HCT116 (cell line): ENCODE measurements around the gene VRK3. TPM values are rescaled to one million over a fixed set of nuclear protein-coding genes. Genes with fewer than 3 reads are reported as not detected.
A peak's percentile ranks its signal among the peaks of the same experiment; 100 is the strongest.

Experiments
- ATAC-seq: fragments of 200-7000 bp; cut with Tn5 transposase; 2 replicates; pipeline ENCODE4 v1.9.1; 2020; ENCODE audit warnings: mild to moderate bottlenecking, moderate library complexity
- BruUV-seq: library from RNA; stranded (reverse); fragments of 400-500 nt; replicated peaks from 2 replicates; lab custom pipeline; 2021; lab: Mats Ljungman, UMichigan
- CTCF ChIA-PET: fragments of 300-600 bp; sonication (Branson Sonifier 250); formaldehyde crosslinking; loops from one replicate; lab custom pipeline; 2021; ENCODE audit warnings: antibody characterized with exemption; lab: Charles Lee
- POLR2A ChIA-PET: fragments of 300-600, 350-600 bp; sonication (Branson Sonifier 250); formaldehyde crosslinking; loops from one replicate; lab custom pipeline; 2021; ENCODE audit warnings: antibody characterized with exemption; lab: Charles Lee
- RAD21 ChIA-PET, 2 experiments: fragments of 300-600 bp; sonication (Branson Sonifier 250); formaldehyde crosslinking; loops; one replicate each; lab custom pipeline; 2023; ENCODE audit warnings: low total read pairs in 2 of 2; ENCODE audit not compliant: uncharacterized antibody in 2 of 2, unreplicated experiment in 2 of 2, low non-redundant PET in 1 of 2; lab: Charles Lee
- DNase-seq: peaks from one replicate; pipeline ENCODE4 v3.0.0-alpha.2; 2010; ENCODE audit warnings: low read depth, low spot score
- H2AFZ ChIP-seq: fragments of 200-600 bp; shearing (Covaris generic), sonication (generic); 2 replicates; pipeline ENCODE4 v1.6.1; 2017; ENCODE audit warnings: low read depth, mixed run types, mixed read lengths, antibody characterized with exemption, low read length; ENCODE audit not compliant: poor library complexity, severe bottlenecking
- H3K27ac ChIP-seq: 2 replicates; pipeline ENCODE4 v1.5.1; 2012; ENCODE audit warnings: low read depth, low read length
- H3K27me3 ChIP-seq: fragments of 200-600 bp; sonication (generic); 2 replicates; pipeline ENCODE4 v1.6.1; 2016; ENCODE audit warnings: mixed run types, low read length, mixed read lengths; ENCODE audit not compliant: insufficient read depth
- H3K36me3 ChIP-seq, 2 experiments: fragments of 200-500 bp in 1 of 2; fragments of 200-600 bp in 1 of 2; sonication (Bioruptor generic) in 1 of 2; sonication (generic) in 1 of 2; 2 replicates each; pipeline versions ENCODE4 v1.5.1 to v1.6.1; 2014 to 2016; ENCODE audit warnings: low read length in 2 of 2, inconsistent platforms in 1 of 2, mixed read lengths in 1 of 2, mixed run types in 1 of 2; ENCODE audit not compliant: insufficient read depth in 2 of 2, control insufficient read depth in 1 of 2
- H3K4me1 ChIP-seq, 2 experiments: fragments of 200-600 bp in 1 of 2; sonication (generic) in 1 of 2; 2 replicates each; pipeline versions ENCODE4 v1.5.1 to v1.6.1; 2012 to 2017; ENCODE audit warnings: low read length in 2 of 2, inconsistent platforms in 1 of 2, mild to moderate bottlenecking in 1 of 2, mixed read lengths in 1 of 2, mixed run types in 1 of 2, moderate library complexity in 1 of 2; ENCODE audit not compliant: insufficient read depth in 2 of 2, control insufficient read depth in 1 of 2
- H3K4me2 ChIP-seq: fragments of 200-600 bp; sonication (generic); 2 replicates; pipeline ENCODE4 v1.6.1; 2017; ENCODE audit warnings: mixed run types, low read length, mixed read lengths
- H3K4me3 ChIP-seq, 2 experiments: fragments of 200-600 bp in 1 of 2; sonication (generic) in 1 of 2; replicated peaks in 1 of 2; 2 replicates each; pipeline ENCODE4 v1.5.1; 2011 to 2016; ENCODE audit warnings: low read length in 2 of 2, control low read depth in 1 of 2, low read depth in 1 of 2, mild to moderate bottlenecking in 1 of 2, mixed read lengths in 1 of 2, mixed run types in 1 of 2
- H3K79me2 ChIP-seq: fragments of 200-600 bp; sonication (generic); 2 replicates; pipeline ENCODE4 v1.6.1; 2017; ENCODE audit warnings: mild to moderate bottlenecking, mixed run types, low read length, moderate library complexity, mixed read lengths; ENCODE audit not compliant: insufficient read depth
- H3K9ac ChIP-seq: fragments of 200-600 bp; sonication (generic); 2 replicates; pipeline ENCODE4 v1.6.1; 2016; ENCODE audit warnings: low read length, mixed read lengths
- H3K9me2 ChIP-seq: fragments of 200-600 bp; sonication (generic), shearing (Covaris generic); 2 replicates; pipeline ENCODE4 v1.6.1; 2017; ENCODE audit warnings: mixed run types, mild to moderate bottlenecking, moderate library complexity; ENCODE audit not compliant: insufficient read depth
- H3K9me3 ChIP-seq, 2 experiments: fragments of 200-500 bp in 1 of 2; fragments of 200-600 bp in 1 of 2; sonication (Bioruptor generic) in 1 of 2; sonication (generic) in 1 of 2; 2 replicates each; pipeline ENCODE4 v1.6.1; 2014 to 2017; ENCODE audit warnings: low read length in 2 of 2, mixed read lengths in 2 of 2, inconsistent platforms in 1 of 2, low read depth in 1 of 2, mild to moderate bottlenecking in 1 of 2, mixed run types in 1 of 2, moderate library complexity in 1 of 2; ENCODE audit not compliant: control insufficient read depth in 1 of 2, insufficient read depth in 1 of 2
- H4K20me1 ChIP-seq: fragments of 200-600 bp; sonication (generic), shearing (Covaris generic); 2 replicates; pipeline ENCODE4 v1.6.1; 2017; ENCODE audit warnings: mixed run types, mild to moderate bottlenecking, moderate library complexity; ENCODE audit not compliant: insufficient read depth
- CBX3 ChIP-seq: IDR thresholded peaks from 2 replicates; pipeline ENCODE4 v1.6.1; 2012; ENCODE audit warnings: low read depth
- CEBPB ChIP-seq: IDR thresholded peaks from 2 replicates; pipeline ENCODE4 v1.6.1; 2012; ENCODE audit warnings: low read depth
- EGR1 ChIP-seq: IDR thresholded peaks from 2 replicates; pipeline ENCODE4 v1.6.1; 2012; ENCODE audit warnings: low read depth
- ELF1 ChIP-seq: IDR thresholded peaks from 2 replicates; pipeline ENCODE4 v1.6.1; 2012; ENCODE audit warnings: low read depth, borderline replicate concordance
- MAX ChIP-seq: IDR thresholded peaks from 2 replicates; pipeline ENCODE4 v1.6.1; 2012
- POLR2AphosphoS5 ChIP-seq: IDR thresholded peaks from 2 replicates; pipeline ENCODE4 v1.6.1; 2011; ENCODE audit warnings: mild to moderate bottlenecking, low read depth, low read length, moderate library complexity
- REST ChIP-seq: IDR thresholded peaks from 2 replicates; pipeline ENCODE4 v1.6.1; 2012; ENCODE audit warnings: low read depth
- SIN3A ChIP-seq: IDR thresholded peaks from 2 replicates; pipeline ENCODE4 v1.6.1; 2012; ENCODE audit warnings: low read depth
- ZBTB33 ChIP-seq: IDR thresholded peaks from 2 replicates; pipeline ENCODE4 v1.6.1; 2011; ENCODE audit warnings: mild to moderate bottlenecking, low read length, moderate library complexity; ENCODE audit not compliant: insufficient replicate concordance; ENCODE audit errors: extremely low read depth
- ZFX ChIP-seq: fragments of 450-650 bp; IDR thresholded peaks from 2 replicates; pipeline ENCODE4 v1.6.1; 2017
- ZNF274 ChIP-seq: fragments of 200-500 bp; sonication (Bioruptor generic); IDR thresholded peaks from 2 replicates; pipeline ENCODE4 v1.6.1; 2014; ENCODE audit warnings: mild to moderate bottlenecking, low read depth, low read length, inconsistent platforms
- intact Hi-C: fragments of 100-400 bp; cut with micrococcal nuclease; formaldehyde crosslinking; loops from 2 replicates; pipeline ENCODE4 v1.10.0; 2022
- total RNA-seq: library from RNA; stranded (reverse); gene quantifications from one replicate; pipeline ENCODE4 v1.2.1, GENCODE V29; 2021; ENCODE audit not compliant: unreplicated experiment
- TF ChIP-seq, protein P1 (sequence below): IDR thresholded peaks from 2 replicates; pipeline ENCODE4 v1.6.1; 2012

Gene VRK3
- total RNA-seq, 1 experiment from 2014 or later, result 44.0 TPM

GRCh38 chr19:50030225-50030624 is 5.1 kb upstream of the VRK3 start:
- POLR2A ChIA-PET, result no interaction called here
- H3K4me3 ChIP-seq, result no peak overlapping the region
- H2AFZ ChIP-seq, result no peak overlapping the region
- RAD21 ChIA-PET, result no interaction called here
- H3K9me2 ChIP-seq, result no peaks in the 10 kb centered on the region
- H3K79me2 ChIP-seq, result peaks cover 93% of the 10 kb centered on the region
- CTCF ChIA-PET, result no interaction called here
- no TSS peak for BruUV-seq
- intact Hi-C loops, result no loop called here
- H3K27me3 ChIP-seq, result no peaks in the 10 kb centered on the region
- peaks cover 13 to 50% of the 10 kb centered on the region in 2 experiments; a peak in 3 of 4 replicates for H3K36me3 ChIP-seq
- DNase-seq (no peak), ATAC-seq (no peak)
- H4K20me1 ChIP-seq, result 0 out of 2 replicates have a peak, but pooled peaks cover 5% of the 10 kb centered on the region
- H3K4me2 ChIP-seq, result no peak overlapping the region
- no peak overlapping the region for H3K9ac ChIP-seq
- no peaks in the 10 kb centered on the region for H3K9me3 ChIP-seq
- H3K4me1 ChIP-seq, result peaks cover 5 to 17% of the 10 kb centered on the region in 2 experiments; a peak in 2 of 4 replicates
- H3K27ac ChIP-seq, result no peak overlapping the region
- no peak for TF ChIP-seq ZBTB33
- TF ChIP-seq EGR1, result no peak

GRCh38 chr19:50026550-50026906 is 1.4 kb upstream of the VRK3 start:
- intact Hi-C loops, result no loop called here
- no TSS peak for BruUV-seq
- TF ChIP-seq CEBPB (no peak), SIN3A (no peak), POLR2AphosphoS5 (no peak), ZFX (no peak), REST (no peak), ELF1 (no peak), ZBTB33 (no peak), CBX3 (no peak), MAX (no peak), ZNF274 (no peak)
- TF ChIP-seq, protein P1, sequence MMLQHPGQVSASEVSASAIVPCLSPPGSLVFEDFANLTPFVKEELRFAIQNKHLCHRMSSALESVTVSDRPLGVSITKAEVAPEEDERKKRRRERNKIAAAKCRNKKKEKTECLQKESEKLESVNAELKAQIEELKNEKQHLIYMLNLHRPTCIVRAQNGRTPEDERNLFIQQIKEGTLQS, result no peak

More at GRCh38 chr19:50026550-50026906, 1.4 kb upstream of the VRK3 start:
- Histone ChIP-seq H3K27me3 (no peaks in the 10 kb centered on the region), H3K9me2 (no peaks in the 10 kb centered on the region), H3K9me3 (no peaks in the 10 kb centered on the region), H3K4me3 (peak overlapping the region; percentile 68 to 100), H3K36me3 (peaks cover 4 to 16% of the 10 kb centered on the region in 2 experiments; a peak in 2 of 4 replicates), H3K27ac (0 out of 2 replicates have a peak overlapping the region, but pooled peaks have one; percentile 79), H2AFZ (no peak overlapping the region), H4K20me1 (0 out of 2 replicates have a peak, but pooled peaks cover 5% of the 10 kb centered on the region), H3K79me2 (peaks cover 89% of the 10 kb centered on the region), H3K4me2 (peak overlapping the region; percentile 98), H3K9ac (0 out of 2 replicates have a peak overlapping the region, but pooled peaks have one; percentile 55), H3K4me1 (peaks cover 5 to 23% of the 10 kb centered on the region in 2 experiments; a peak in 2 of 4 replicates)
- ChIA-PET POLR2A (no interaction called here), CTCF (no interaction called here), RAD21 (no interaction called here)
- ATAC-seq, result no peak
- DNase-seq, result no peak
